ENCODE measurements around the gene ATP2B3.

DNA sequence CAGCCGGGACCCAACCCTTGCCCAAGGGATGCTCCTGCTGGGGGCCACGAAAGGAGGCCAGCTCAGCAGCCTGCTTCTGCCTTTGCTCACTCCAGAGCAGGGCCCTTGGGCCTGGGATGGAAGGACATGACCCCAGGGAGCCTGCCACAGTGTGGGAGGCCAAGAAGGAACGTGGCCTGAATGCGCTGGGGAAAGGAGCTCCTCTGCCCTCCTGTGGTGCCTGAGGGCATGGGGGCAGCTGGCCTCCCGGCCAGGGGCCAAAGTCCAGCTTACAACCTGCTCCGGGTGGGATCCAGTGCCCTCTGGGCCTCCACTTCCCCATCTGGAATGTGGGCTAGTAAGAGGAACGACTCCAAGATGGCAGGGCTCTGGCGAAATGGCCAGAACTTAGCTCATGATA lies 2.0 kb upstream of the ATP2B3 start:
- TF ChIP-seq EP300 (conservative IDR thresholded peaks at IDR 0.05; ENCODE audit: poor library complexity, severe bottlenecking) (no peak), POLR2AphosphoS5 (IDR thresholded peaks at IDR 0.05) (no peak), TAF1 (IDR thresholded peaks at IDR 0.05; ENCODE audit: low read depth) (no peak), RAD21 (conservative IDR thresholded peaks at IDR 0.05) (no peak), MXI1 (conservative IDR thresholded peaks at IDR 0.05; ENCODE audit: poor library complexity, severe bottlenecking) (no peak)
- TF ChIP-seq, protein P1, sequence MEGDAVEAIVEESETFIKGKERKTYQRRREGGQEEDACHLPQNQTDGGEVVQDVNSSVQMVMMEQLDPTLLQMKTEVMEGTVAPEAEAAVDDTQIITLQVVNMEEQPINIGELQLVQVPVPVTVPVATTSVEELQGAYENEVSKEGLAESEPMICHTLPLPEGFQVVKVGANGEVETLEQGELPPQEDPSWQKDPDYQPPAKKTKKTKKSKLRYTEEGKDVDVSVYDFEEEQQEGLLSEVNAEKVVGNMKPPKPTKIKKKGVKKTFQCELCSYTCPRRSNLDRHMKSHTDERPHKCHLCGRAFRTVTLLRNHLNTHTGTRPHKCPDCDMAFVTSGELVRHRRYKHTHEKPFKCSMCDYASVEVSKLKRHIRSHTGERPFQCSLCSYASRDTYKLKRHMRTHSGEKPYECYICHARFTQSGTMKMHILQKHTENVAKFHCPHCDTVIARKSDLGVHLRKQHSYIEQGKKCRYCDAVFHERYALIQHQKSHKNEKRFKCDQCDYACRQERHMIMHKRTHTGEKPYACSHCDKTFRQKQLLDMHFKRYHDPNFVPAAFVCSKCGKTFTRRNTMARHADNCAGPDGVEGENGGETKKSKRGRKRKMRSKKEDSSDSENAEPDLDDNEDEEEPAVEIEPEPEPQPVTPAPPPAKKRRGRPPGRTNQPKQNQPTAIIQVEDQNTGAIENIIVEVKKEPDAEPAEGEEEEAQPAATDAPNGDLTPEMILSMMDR (IDR thresholded peaks at IDR 0.05; ENCODE audit: poor library complexity, severe bottlenecking): no peak
- TF ChIP-seq, protein P2, sequence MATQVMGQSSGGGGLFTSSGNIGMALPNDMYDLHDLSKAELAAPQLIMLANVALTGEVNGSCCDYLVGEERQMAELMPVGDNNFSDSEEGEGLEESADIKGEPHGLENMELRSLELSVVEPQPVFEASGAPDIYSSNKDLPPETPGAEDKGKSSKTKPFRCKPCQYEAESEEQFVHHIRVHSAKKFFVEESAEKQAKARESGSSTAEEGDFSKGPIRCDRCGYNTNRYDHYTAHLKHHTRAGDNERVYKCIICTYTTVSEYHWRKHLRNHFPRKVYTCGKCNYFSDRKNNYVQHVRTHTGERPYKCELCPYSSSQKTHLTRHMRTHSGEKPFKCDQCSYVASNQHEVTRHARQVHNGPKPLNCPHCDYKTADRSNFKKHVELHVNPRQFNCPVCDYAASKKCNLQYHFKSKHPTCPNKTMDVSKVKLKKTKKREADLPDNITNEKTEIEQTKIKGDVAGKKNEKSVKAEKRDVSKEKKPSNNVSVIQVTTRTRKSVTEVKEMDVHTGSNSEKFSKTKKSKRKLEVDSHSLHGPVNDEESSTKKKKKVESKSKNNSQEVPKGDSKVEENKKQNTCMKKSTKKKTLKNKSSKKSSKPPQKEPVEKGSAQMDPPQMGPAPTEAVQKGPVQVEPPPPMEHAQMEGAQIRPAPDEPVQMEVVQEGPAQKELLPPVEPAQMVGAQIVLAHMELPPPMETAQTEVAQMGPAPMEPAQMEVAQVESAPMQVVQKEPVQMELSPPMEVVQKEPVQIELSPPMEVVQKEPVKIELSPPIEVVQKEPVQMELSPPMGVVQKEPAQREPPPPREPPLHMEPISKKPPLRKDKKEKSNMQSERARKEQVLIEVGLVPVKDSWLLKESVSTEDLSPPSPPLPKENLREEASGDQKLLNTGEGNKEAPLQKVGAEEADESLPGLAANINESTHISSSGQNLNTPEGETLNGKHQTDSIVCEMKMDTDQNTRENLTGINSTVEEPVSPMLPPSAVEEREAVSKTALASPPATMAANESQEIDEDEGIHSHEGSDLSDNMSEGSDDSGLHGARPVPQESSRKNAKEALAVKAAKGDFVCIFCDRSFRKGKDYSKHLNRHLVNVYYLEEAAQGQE (IDR thresholded peaks at IDR 0.05; ENCODE audit: borderline replicate concordance): no peak

Data from neural cell (in vitro differentiated cells).